ENCODE data around the gene HNF1B.
A peak's percentile ranks its signal among the peaks of the same experiment; 100 is the strongest.

The HNF1B gene, protein sequence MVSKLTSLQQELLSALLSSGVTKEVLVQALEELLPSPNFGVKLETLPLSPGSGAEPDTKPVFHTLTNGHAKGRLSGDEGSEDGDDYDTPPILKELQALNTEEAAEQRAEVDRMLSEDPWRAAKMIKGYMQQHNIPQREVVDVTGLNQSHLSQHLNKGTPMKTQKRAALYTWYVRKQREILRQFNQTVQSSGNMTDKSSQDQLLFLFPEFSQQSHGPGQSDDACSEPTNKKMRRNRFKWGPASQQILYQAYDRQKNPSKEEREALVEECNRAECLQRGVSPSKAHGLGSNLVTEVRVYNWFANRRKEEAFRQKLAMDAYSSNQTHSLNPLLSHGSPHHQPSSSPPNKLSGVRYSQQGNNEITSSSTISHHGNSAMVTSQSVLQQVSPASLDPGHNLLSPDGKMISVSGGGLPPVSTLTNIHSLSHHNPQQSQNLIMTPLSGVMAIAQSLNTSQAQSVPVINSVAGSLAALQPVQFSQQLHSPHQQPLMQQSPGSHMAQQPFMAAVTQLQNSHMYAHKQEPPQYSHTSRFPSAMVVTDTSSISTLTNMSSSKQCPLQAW

DNA sequence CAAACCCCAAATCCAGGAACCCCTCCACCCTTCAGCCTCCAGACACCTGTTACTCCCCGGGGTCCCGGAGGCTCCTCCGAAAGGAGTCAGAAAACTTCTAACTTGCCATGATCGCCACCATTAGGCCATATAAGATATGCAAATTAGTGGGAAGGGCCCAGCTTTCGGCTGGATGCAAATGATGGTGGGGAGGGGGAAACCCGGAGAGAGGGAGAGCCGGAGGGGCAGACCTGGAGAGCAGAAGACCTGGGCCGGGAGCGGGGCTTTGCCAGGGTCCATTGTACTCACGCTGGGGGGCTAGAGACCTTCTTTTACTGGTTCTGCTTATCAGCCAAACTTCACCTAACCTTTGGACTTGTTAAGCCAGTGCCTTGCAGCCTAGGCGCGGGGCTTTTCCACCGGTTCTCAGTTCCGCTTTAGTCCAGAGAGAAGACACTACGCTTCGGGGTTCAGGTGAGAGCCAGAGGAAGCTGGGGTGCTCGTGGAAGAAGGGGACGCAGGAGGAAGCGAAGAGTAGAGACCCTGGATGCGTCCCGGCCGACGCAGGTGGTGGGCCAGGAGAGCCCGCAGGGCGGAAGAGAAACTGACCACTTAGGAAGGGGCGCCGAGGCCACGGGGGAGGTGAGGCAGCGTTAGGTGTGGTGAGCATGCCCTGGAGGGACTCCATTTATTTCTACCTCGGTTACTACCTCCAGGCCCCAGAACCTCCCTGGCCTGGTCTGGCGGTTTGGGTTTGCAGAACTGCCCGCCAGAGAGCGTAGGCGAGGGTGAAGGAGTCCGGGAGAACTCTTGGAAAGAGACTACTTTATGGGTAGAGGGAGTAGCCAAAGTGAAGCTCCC lies at the start of gene HNF1B:
TSS of gene HNF1B (minus strand) at position 99 of the 840 bp plus-strand sequence. CDS start 175 bp downstream, outside the sequence.
- no peak for DNase-seq (ENCODE audit: low read depth)
- TF ChIP-seq, protein P1, sequence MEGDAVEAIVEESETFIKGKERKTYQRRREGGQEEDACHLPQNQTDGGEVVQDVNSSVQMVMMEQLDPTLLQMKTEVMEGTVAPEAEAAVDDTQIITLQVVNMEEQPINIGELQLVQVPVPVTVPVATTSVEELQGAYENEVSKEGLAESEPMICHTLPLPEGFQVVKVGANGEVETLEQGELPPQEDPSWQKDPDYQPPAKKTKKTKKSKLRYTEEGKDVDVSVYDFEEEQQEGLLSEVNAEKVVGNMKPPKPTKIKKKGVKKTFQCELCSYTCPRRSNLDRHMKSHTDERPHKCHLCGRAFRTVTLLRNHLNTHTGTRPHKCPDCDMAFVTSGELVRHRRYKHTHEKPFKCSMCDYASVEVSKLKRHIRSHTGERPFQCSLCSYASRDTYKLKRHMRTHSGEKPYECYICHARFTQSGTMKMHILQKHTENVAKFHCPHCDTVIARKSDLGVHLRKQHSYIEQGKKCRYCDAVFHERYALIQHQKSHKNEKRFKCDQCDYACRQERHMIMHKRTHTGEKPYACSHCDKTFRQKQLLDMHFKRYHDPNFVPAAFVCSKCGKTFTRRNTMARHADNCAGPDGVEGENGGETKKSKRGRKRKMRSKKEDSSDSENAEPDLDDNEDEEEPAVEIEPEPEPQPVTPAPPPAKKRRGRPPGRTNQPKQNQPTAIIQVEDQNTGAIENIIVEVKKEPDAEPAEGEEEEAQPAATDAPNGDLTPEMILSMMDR (IDR thresholded peaks at IDR 0.05; ENCODE audit: control insufficient read depth, extremely low read depth, insufficient read depth), result no peak
- H3K4me3 ChIP-seq (ENCODE audit: low read depth, low read length), result peak within 1 kb of the TSS; percentile 60

DNA sequence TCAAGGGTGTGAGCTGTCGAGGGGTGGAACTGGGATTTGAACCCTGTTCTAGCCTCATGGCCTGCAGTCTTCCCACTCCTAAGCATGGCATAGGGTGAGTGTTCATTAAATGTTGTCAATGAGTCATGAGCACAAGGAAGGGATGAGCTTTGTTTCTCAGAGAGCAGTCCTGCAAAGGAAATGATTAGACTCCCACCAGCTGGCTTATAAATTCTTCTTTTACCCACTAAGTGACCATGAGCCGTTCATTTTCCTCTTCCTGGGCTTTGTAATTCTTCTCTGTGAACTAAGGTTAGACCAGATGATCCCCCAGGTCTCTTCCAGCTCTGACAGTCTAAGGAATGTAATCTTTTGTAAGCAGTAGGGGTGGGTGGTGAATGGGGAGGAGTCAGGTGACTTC lies 47.9 kb upstream of the HNF1B start:
- TF ChIP-seq, protein P1 (IDR thresholded peaks at IDR 0.05; ENCODE audit: control insufficient read depth, extremely low read depth, insufficient read depth), result no peak
- no peak for DNase-seq (ENCODE audit: low read depth)
- no peak overlapping the region for H3K4me3 ChIP-seq (ENCODE audit: low read depth, low read length)

DNA sequence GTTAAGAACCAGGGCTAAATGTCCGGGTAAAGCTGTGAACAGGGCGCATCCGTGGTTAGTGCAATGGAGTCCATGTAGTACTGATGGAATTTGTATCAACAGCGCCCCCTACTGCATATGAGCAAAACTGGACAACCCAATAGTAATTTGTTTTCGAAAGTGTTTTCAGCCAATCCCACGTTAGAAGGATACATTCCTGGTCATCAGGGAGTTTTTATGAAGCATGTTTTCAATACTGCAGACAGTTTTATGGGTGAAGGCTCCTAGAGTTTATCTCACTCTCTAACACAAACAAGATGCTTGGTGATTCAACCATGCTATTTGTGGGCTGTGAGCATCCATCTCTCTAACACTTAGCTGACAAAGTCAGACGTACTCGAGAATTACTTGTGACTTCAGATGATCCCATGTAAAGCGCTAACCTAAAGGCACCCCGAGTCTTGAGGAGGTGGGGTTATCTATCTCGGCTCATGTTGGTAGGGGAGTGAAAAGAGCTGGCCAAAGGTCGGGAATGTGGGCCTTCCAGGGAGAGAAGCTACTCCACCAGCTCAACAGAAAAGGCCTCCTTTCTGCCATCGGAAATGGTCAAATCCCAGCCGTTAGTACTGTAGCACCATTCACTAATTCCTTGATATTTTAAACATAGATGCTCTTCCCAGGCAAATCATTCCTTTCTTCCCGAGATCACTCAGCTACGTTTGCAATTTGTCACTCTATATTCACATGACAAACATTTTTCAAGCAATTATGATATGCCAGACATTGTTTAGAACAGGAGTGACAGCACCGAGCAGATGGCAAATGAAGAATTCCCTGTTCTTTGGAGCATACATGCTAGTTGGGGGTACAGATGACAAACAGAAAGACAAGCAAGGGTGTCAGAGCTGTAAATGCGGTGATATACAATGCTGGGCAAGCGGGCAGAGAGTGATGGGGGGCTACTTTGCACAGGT lies 46.9 kb upstream of the HNF1B start:
- DNase-seq (ENCODE audit: low read depth), result no peak
- TF ChIP-seq, protein P1 (IDR thresholded peaks at IDR 0.05; ENCODE audit: control insufficient read depth, extremely low read depth, insufficient read depth), result peak; percentile 59
- no peak overlapping the region for H3K4me3 ChIP-seq (ENCODE audit: low read depth, low read length)

DNA sequence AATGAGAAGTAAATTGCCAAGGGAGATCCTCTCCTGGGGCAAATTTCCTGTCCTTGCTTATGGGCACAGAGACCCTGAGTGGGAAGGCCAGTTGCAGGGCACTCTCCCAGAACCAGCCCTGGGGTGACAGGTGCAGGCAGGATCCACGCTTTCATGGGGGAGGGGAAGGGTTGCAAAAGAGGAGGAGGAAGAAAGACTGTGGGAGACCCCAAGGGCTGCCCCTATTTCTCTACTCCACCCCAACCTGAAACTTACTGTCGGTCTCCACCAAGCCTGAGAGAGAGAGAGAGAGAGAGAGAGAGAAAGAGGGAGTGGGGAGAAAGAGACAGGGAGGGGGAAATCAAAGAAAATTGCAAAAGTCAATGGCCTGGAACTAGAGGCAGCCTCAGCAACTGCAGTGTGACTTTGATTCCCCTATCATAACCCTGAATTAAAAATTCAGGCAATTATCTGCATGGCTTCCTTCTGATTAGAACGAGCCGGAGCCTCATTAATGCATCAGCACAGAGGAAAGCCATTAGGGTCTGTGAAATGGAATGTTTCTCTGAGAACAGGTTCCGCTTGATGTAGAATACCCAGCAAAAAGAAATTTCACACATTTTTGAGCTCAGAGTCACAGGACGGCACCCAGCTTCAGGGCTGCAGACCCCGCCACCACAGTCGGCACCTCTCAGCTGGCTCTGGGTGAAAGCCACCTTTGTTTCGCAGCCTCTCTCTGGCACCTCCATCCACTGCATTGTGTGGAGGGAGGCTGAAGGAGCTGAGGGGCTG lies 45.1 kb upstream of the HNF1B start:
- H3K4me3 ChIP-seq (ENCODE audit: low read depth, low read length), result no peak overlapping the region
- no peak for DNase-seq (ENCODE audit: low read depth)
- TF ChIP-seq, protein P1 (IDR thresholded peaks at IDR 0.05; ENCODE audit: control insufficient read depth, extremely low read depth, insufficient read depth), result no peak

DNA sequence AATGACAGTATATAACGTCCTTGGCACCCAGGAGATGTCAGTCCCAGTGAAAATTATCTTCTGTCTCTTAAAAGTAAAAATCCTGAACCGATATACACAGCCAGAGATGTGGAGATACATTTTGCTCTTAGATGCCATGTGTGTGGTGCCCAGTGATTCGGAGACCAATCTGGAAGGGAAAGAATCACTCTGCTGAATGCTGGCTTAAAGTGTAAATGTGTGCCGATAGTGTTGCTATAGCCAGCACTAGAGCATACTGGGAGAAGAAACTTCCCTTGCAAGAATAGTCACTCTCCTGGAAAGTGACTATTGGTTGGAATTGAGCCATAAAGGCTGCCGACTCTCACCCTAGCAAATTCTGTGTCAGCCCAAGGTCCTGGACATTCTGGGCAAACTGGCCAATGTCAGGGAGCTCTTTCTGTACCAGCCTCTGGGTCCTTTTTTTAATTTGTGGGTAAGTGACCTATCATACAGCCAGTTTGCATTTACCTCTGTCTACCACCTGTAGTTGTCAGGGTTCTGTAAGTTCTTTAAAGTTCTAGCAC lies 44.2 kb upstream of the HNF1B start:
- TF ChIP-seq, protein P1 (IDR thresholded peaks at IDR 0.05; ENCODE audit: control insufficient read depth, extremely low read depth, insufficient read depth), result no peak
- H3K4me3 ChIP-seq (ENCODE audit: low read depth, low read length), result no peak overlapping the region
- no peak for DNase-seq (ENCODE audit: low read depth)

All from LNCaP clone FGC (cell line).